Colonic mucosa (tissue), 4 donors: ENCODE measurements around the gene DNAJC24. TPM values are rescaled to one million over a fixed set of nuclear protein-coding genes. Genes with fewer than 3 reads are reported as not detected.

Experiments used
- DNase-seq: peaks from one replicate; pipeline ENCODE4 v3.0.0-alpha.2; 2020
- H3K27ac ChIP-seq: fragments of 200-600 bp; one replicate; pipeline ENCODE4 v1.8.0; 2021
- H3K27me3 ChIP-seq: fragments of 200-600 bp; one replicate; pipeline ENCODE4 v1.8.0; 2021
- H3K36me3 ChIP-seq: fragments of 200-600 bp; one replicate; pipeline ENCODE4 v1.8.0; 2021
- H3K4me1 ChIP-seq: fragments of 200-600 bp; one replicate; pipeline ENCODE4 v1.8.0; 2021; ENCODE audit warnings: mild to moderate bottlenecking
- H3K4me3 ChIP-seq: fragments of 200-600 bp; one replicate; pipeline ENCODE4 v1.8.0; 2021
- H3K9ac ChIP-seq, 2 donors: one replicate each; pipeline ENCODE4 v1.7.0; 2013; ENCODE audit warnings: control low read depth in 2 of 2, low read depth in 2 of 2, low read length in 2 of 2
- H3K9me3 ChIP-seq: fragments of 200-600 bp; one replicate; pipeline ENCODE4 v1.8.0; 2021
- CTCF ChIP-seq: fragments of 200-600 bp; IDR thresholded peaks from one replicate; pipeline ENCODE4 v1.8.0; 2022; ENCODE audit warnings: antibody characterized with exemption, mild to moderate bottlenecking
- intact Hi-C: fragments of 100-400 bp; cut with DNase I; formaldehyde crosslinking; loops from one replicate; pipeline ENCODE4 v1.14.1; 2022
- total RNA-seq, 2 donors: library from RNA; stranded (reverse); fragmentation: NEBNext Ultra II Directional in 1 of 2; extraction: Animal tissue kit (Norgen Biotek cat#: 25700) in 1 of 2; gene quantifications; one replicate each; pipeline ENCODE4 v1.2.1, GENCODE V29; 2021
- donor health status: healthy.
- donor health status: DM: no; HTN: no; CAD: no.
- donor health status: DM: no; HTN: no; CAD: no.

The DNAJC24 gene
- total RNA-seq, 2 donors from 2014 or later: 8.3 to 10.1 TPM

- no peak for DNase-seq
- H3K27me3 ChIP-seq: no peaks in the 10 kb centered on the region
- TF ChIP-seq CTCF: no peak
- H3K36me3 ChIP-seq: no peaks in the 10 kb centered on the region
- no peak overlapping the region for H3K27ac ChIP-seq
- intact Hi-C loops: no loop called here
- no peaks in the 10 kb centered on the region for H3K4me1 ChIP-seq
- H3K9me3 ChIP-seq: no peaks in the 10 kb centered on the region
- H3K9ac ChIP-seq: no peak overlapping the region
- no peak overlapping the region for H3K4me3 ChIP-seq
Observed at GRCh38 chr11:31479066-31479465, 109.4 kb downstream of the DNAJC24 start.

GRCh38 chr11:31480930-31481329 lies 111.3 kb downstream of the DNAJC24 start:
- Histone ChIP-seq H3K27me3 (no peaks in the 10 kb centered on the region), H3K4me1 (no peaks in the 10 kb centered on the region), H3K27ac (no peak overlapping the region), H3K36me3 (no peaks in the 10 kb centered on the region), H3K4me3 (no peak overlapping the region), H3K9me3 (no peaks in the 10 kb centered on the region), H3K9ac (no peak overlapping the region)
- intact Hi-C loops: no loop called here
- no peak for DNase-seq
- no peak for TF ChIP-seq CTCF

Other genes starting within 250 kb of the DNAJC24 start
- gene DCDC1, start 121 bp upstream of the DNAJC24 start, total RNA-seq: not detected
- 10 to 100 TPM; 17.9 to 29.1 TPM for gene IMMP1L, start 139.8 kb downstream of the DNAJC24 start, total RNA-seq
- gene ELP4, start 139.9 kb downstream of the DNAJC24 start, total RNA-seq: 10 to 100 TPM; 17.0 to 22.8 TPM